Skeletal muscle tissue (tissue), 4 donors: Measurements from ENCODE around the gene FARS2. TPM values are rescaled to one million over a fixed set of nuclear protein-coding genes. Genes with fewer than 3 reads are reported as not detected.

Experiments used
- H3K27ac ChIP-seq: one replicate; pipeline ENCODE4 v1.7.0; 2013; ENCODE audit warnings: mild to moderate bottlenecking, low read depth, low read length, inconsistent platforms
- H3K27me3 ChIP-seq, 3 donors: one replicate each; pipeline ENCODE4 v1.7.0; 2013; ENCODE audit warnings: low read length in 3 of 3; ENCODE audit not compliant: control insufficient read depth in 3 of 3, insufficient read depth in 3 of 3
- H3K36me3 ChIP-seq, 3 donors: one replicate each; pipeline ENCODE4 v1.7.0; 2013; ENCODE audit warnings: low read length in 3 of 3; ENCODE audit not compliant: control insufficient read depth in 3 of 3, insufficient read depth in 3 of 3
- H3K4me1 ChIP-seq, 3 donors: one replicate each; pipeline ENCODE4 v1.7.0; 2013; ENCODE audit warnings: low read length in 3 of 3, mild to moderate bottlenecking in 3 of 3; ENCODE audit not compliant: control insufficient read depth in 3 of 3, insufficient read depth in 3 of 3
- H3K4me3 ChIP-seq, 3 donors: one replicate each; pipeline ENCODE4 v1.7.0; 2013; ENCODE audit warnings: low read length in 3 of 3
- H3K9ac ChIP-seq, 3 donors: one replicate each; pipeline ENCODE4 v1.7.0; 2013; ENCODE audit warnings: low read length in 3 of 3, mild to moderate bottlenecking in 3 of 3, moderate library complexity in 2 of 3, low read depth in 1 of 3
- H3K9me3 ChIP-seq, 3 donors: one replicate each; pipeline ENCODE4 v1.7.0; 2013; ENCODE audit warnings: low read length in 3 of 3; ENCODE audit not compliant: control insufficient read depth in 3 of 3
- total RNA-seq: library from RNA; depleted of rRNA; stranded (reverse); fragments of >200 nt; gene quantifications from one replicate; pipeline ENCODE4 v1.2.3, GENCODE V29; 2014
- donor health status: Osteomylitis.

The FARS2 gene
- total RNA-seq, 1 donor from 2014 or later = 27.7 TPM

- Histone ChIP-seq H3K4me3 (no peak overlapping the region), H3K27me3 (no peaks in the 10 kb centered on the region), H3K9ac (no peak overlapping the region), H3K4me1 (no peaks in the 10 kb centered on the region), H3K27ac (no peak overlapping the region), H3K36me3 (no peaks in the 10 kb centered on the region), H3K9me3 (no peaks in the 10 kb centered on the region)
Observed at GRCh38 chr6:5351552-5352210, 90.4 kb downstream of the FARS2 start.

- H3K9ac ChIP-seq = no peak overlapping the region
- no peak overlapping the region for H3K4me3 ChIP-seq
- H3K27me3 ChIP-seq = no peaks in the 10 kb centered on the region
- H3K36me3 ChIP-seq = no peaks in the 10 kb centered on the region
- no peaks in the 10 kb centered on the region for H3K9me3 ChIP-seq
- H3K27ac ChIP-seq = no peak overlapping the region
- H3K4me1 ChIP-seq = no peaks in the 10 kb centered on the region
Observed at GRCh38 chr6:5353971-5354370, 92.7 kb downstream of the FARS2 start.

- H3K36me3 ChIP-seq = no peaks in the 10 kb centered on the region
- no peak overlapping the region for H3K27ac ChIP-seq
- H3K4me1 ChIP-seq = peaks cover 0 to 6% (median 0%) of the 10 kb centered on the region in 3 donors
- H3K9ac ChIP-seq = no peak overlapping the region
- H3K9me3 ChIP-seq = no peaks in the 10 kb centered on the region
- no peaks in the 10 kb centered on the region for H3K27me3 ChIP-seq
- H3K4me3 ChIP-seq = no peak overlapping the region
Observed at GRCh38 chr6:5357486-5357885, 96.2 kb downstream of the FARS2 start.

GRCh38 chr6:5359417-5359816, 98.1 kb downstream of the FARS2 start:
- H3K4me3 ChIP-seq = no peak overlapping the region
- peaks cover 0 to 6% (median 0%) of the 10 kb centered on the region in 3 donors for H3K4me1 ChIP-seq

GRCh38 chr6:5361396-5361795, 100.1 kb downstream of the FARS2 start:
- Histone ChIP-seq H3K4me1 (peaks cover 1 to 10% (median 1%) of the 10 kb centered on the region in 3 donors), H3K27ac (no peak overlapping the region), H3K27me3 (no peaks in the 10 kb centered on the region), H3K9ac (no peak overlapping the region), H3K4me3 (no peak overlapping the region), H3K9me3 (no peaks in the 10 kb centered on the region), H3K36me3 (no peaks in the 10 kb centered on the region)

More at GRCh38 chr6:5359417-5359816, 98.1 kb downstream of the FARS2 start:
- no peaks in the 10 kb centered on the region for H3K27me3 ChIP-seq
- no peaks in the 10 kb centered on the region for H3K9me3 ChIP-seq
- no peak overlapping the region for H3K9ac ChIP-seq
- H3K27ac ChIP-seq = no peak overlapping the region
- no peaks in the 10 kb centered on the region for H3K36me3 ChIP-seq

- Histone ChIP-seq H3K4me1 (peaks cover 4 to 18% (median 12%) of the 10 kb centered on the region in 3 donors), H3K27ac (no peak overlapping the region), H3K27me3 (no peaks in the 10 kb centered on the region), H3K9ac (no peak overlapping the region), H3K36me3 (peaks cover 7 to 10% (median 7%) of the 10 kb centered on the region in 3 donors), H3K9me3 (no peaks in the 10 kb centered on the region), H3K4me3 (no peak overlapping the region)
Observed at GRCh38 chr6:5365436-5366195, 104.3 kb downstream of the FARS2 start.

- Histone ChIP-seq H3K4me3 (no peak overlapping the region), H3K36me3 (peaks cover 7 to 10% (median 7%) of the 10 kb centered on the region in 3 donors), H3K4me1 (peaks cover 4 to 12% (median 12%) of the 10 kb centered on the region in 3 donors), H3K9me3 (no peaks in the 10 kb centered on the region), H3K9ac (no peak overlapping the region), H3K27ac (no peak overlapping the region), H3K27me3 (no peaks in the 10 kb centered on the region)
Observed at GRCh38 chr6:5366941-5367340, 105.6 kb downstream of the FARS2 start.

GRCh38 chr6:5367510-5367909, 106.2 kb downstream of the FARS2 start:
- Histone ChIP-seq H3K4me1 (peaks cover 4 to 12% (median 12%) of the 10 kb centered on the region in 3 donors), H3K9ac (no peak overlapping the region), H3K9me3 (no peaks in the 10 kb centered on the region), H3K36me3 (peaks cover 7 to 10% (median 7%) of the 10 kb centered on the region in 3 donors), H3K27me3 (no peaks in the 10 kb centered on the region), H3K4me3 (no peak overlapping the region), H3K27ac (no peak overlapping the region)

- H3K27me3 ChIP-seq = no peaks in the 10 kb centered on the region
Observed at GRCh38 chr6:5373430-5373829, 112.1 kb downstream of the FARS2 start.

GRCh38 chr6:5378331-5378730, 117.0 kb downstream of the FARS2 start:
- no peak overlapping the region for H3K27ac ChIP-seq
- H3K9me3 ChIP-seq = no peaks in the 10 kb centered on the region
- H3K4me1 ChIP-seq = no peaks in the 10 kb centered on the region

More at GRCh38 chr6:5373430-5373829, 112.1 kb downstream of the FARS2 start:
- Histone ChIP-seq H3K9me3 (no peaks in the 10 kb centered on the region), H3K9ac (no peak overlapping the region), H3K4me1 (no peaks in the 10 kb centered on the region), H3K36me3 (peaks cover 5 to 10% (median 7%) of the 10 kb centered on the region in 3 donors), H3K27ac (no peak overlapping the region), H3K4me3 (no peak overlapping the region)

More at GRCh38 chr6:5378331-5378730, 117.0 kb downstream of the FARS2 start:
- Histone ChIP-seq H3K27me3 (no peaks in the 10 kb centered on the region), H3K36me3 (no peaks in the 10 kb centered on the region), H3K9ac (no peak overlapping the region), H3K4me3 (no peak overlapping the region)
